A673 (cell line): ENCODE data around the gene APLP2. TPM values are rescaled to one million over a fixed set of nuclear protein-coding genes. Genes with fewer than 3 reads are reported as not detected.

Experiments
- BruUV-seq: library from RNA; stranded (reverse); fragments of 400-500 nt; replicated peaks from 2 replicates; lab custom pipeline; 2021; lab: Mats Ljungman, UMichigan
- CTCF ChIA-PET: fragments of 300-600 bp; sonication (Branson Sonifier 250); formaldehyde crosslinking; loops from one replicate; lab custom pipeline; 2022; ENCODE audit warnings: antibody characterized with exemption; lab: Charles Lee
- POLR2A ChIA-PET: fragments of 300-600 bp; sonication (Branson Sonifier 250); formaldehyde crosslinking; loops from one replicate; lab custom pipeline; 2022; ENCODE audit warnings: antibody characterized with exemption; ENCODE audit not compliant: low non-redundant PET; lab: Charles Lee
- DNase-seq: peaks from one replicate; pipeline ENCODE4 v3.0.0-alpha.2; 2015; ENCODE audit warnings: low spot score
- H3K27ac ChIP-seq: fragments of 200-600 bp; sonication (generic); 2 replicates; pipeline ENCODE4 v1.5.1; 2016; ENCODE audit warnings: mixed run types, low read depth, mild to moderate bottlenecking, mixed read lengths, antibody characterized with exemption, low read length; ENCODE audit not compliant: poor library complexity, severe bottlenecking
- H3K27me3 ChIP-seq: fragments of 200-600 bp; sonication (generic); replicated peaks from 2 replicates; pipeline ENCODE4 v1.6.1; 2017; ENCODE audit warnings: mixed run types, low read depth, mild to moderate bottlenecking, mixed read lengths, antibody characterized with exemption, low read length; ENCODE audit not compliant: insufficient read depth, poor library complexity
- H3K36me3 ChIP-seq: fragments of 200-600 bp; sonication (generic); 2 replicates; pipeline ENCODE4 v1.6.1; 2016; ENCODE audit warnings: mixed run types, mild to moderate bottlenecking, mixed read lengths, antibody characterized with exemption, low read length; ENCODE audit not compliant: insufficient read depth, poor library complexity, severe bottlenecking
- H3K4me1 ChIP-seq: fragments of 200-600 bp; sonication (generic); 2 replicates; pipeline ENCODE4 v1.6.1; 2017; ENCODE audit warnings: mixed run types, mild to moderate bottlenecking, mixed read lengths, antibody characterized with exemption, low read length; ENCODE audit not compliant: insufficient read depth, poor library complexity, severe bottlenecking
- H3K4me3 ChIP-seq: fragments of 200-600 bp; sonication (generic); 2 replicates; pipeline ENCODE4 v1.5.1; 2016; ENCODE audit warnings: low read depth, mixed run types, mild to moderate bottlenecking, mixed read lengths, low read length; ENCODE audit not compliant: poor library complexity, severe bottlenecking
- H3K9me3 ChIP-seq: fragments of 200-600 bp; sonication (generic); 2 replicates; pipeline ENCODE4 v1.6.1; 2016; ENCODE audit warnings: mixed run types, low read depth, mild to moderate bottlenecking, mixed read lengths, antibody characterized with exemption, low read length; ENCODE audit not compliant: poor library complexity, severe bottlenecking
- EZH2 ChIP-seq: fragments of 200-600 bp; sonication (generic); IDR thresholded peaks from 2 replicates; pipeline ENCODE4 v1.6.1; 2017; ENCODE audit warnings: borderline replicate concordance, low read depth, mild to moderate bottlenecking, mixed read lengths, antibody characterized with exemption, low read length; ENCODE audit not compliant: poor library complexity, severe bottlenecking
- intact Hi-C: fragments of 100-400 bp; cut with micrococcal nuclease; formaldehyde crosslinking; loops from one replicate; pipeline ENCODE4 v1.10.0; 2022; ENCODE audit not compliant: unreplicated experiment
- total RNA-seq: library from RNA; stranded (reverse); gene quantifications from 2 replicates; pipeline ENCODE4 v1.2.3, GENCODE V29; 2021
- TF ChIP-seq, protein P1 (sequence below): fragments of 300-800, 200-600 bp; sonication (generic); conservative IDR thresholded peaks from 2 replicates; pipeline ENCODE4 v1.5.1; 2017; ENCODE audit warnings: low read depth, mild to moderate bottlenecking, antibody characterized with exemption, low read length, moderate library complexity, mixed read lengths

APLP2 gene
- total RNA-seq, 1 experiment from 2014 or later = 175 TPM

DNA sequence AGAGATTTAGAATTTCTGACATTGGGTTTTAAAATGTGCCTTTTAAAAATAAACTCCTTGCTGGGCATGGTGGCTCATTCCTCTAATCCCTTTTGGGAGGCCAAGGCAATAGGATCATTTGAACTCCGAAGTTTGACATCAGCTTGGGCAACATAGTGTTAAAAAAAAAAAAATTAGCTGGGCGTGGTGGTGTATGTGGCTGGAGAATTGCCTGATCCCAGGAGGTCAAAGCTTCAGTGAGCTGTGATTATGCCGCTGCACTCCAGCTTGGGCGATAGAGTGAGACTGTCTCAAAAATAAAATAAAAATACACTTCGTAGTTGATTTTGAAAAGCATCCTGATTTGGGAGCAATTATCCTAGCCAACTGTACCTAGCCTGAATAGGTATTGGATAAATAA, 3.4 kb upstream of the APLP2 start:
- H3K27ac ChIP-seq = no peak overlapping the region
- no peak for TF ChIP-seq EZH2
- TF ChIP-seq, protein P1, sequence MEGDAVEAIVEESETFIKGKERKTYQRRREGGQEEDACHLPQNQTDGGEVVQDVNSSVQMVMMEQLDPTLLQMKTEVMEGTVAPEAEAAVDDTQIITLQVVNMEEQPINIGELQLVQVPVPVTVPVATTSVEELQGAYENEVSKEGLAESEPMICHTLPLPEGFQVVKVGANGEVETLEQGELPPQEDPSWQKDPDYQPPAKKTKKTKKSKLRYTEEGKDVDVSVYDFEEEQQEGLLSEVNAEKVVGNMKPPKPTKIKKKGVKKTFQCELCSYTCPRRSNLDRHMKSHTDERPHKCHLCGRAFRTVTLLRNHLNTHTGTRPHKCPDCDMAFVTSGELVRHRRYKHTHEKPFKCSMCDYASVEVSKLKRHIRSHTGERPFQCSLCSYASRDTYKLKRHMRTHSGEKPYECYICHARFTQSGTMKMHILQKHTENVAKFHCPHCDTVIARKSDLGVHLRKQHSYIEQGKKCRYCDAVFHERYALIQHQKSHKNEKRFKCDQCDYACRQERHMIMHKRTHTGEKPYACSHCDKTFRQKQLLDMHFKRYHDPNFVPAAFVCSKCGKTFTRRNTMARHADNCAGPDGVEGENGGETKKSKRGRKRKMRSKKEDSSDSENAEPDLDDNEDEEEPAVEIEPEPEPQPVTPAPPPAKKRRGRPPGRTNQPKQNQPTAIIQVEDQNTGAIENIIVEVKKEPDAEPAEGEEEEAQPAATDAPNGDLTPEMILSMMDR = no peak
- ChIA-PET POLR2A (no interaction called here), CTCF (no interaction called here)
- H3K36me3 ChIP-seq = no peaks in the 10 kb centered on the region
- no peak for DNase-seq
- H3K4me1 ChIP-seq = peaks cover 6% of the 10 kb centered on the region
- no peaks in the 10 kb centered on the region for H3K9me3 ChIP-seq
- BruUV-seq = no TSS peak
- no peaks in the 10 kb centered on the region for H3K27me3 ChIP-seq
- intact Hi-C loops = no loop called here
- H3K4me3 ChIP-seq = no peak overlapping the region

GRCh38 chr11:130068546-130068985, 1.1 kb upstream of the APLP2 start:
- Histone ChIP-seq H3K4me1 (peaks cover 15% of the 10 kb centered on the region), H3K9me3 (no peaks in the 10 kb centered on the region), H3K27me3 (no peaks in the 10 kb centered on the region), H3K4me3 (peak overlapping the region; percentile 91), H3K36me3 (no peaks in the 10 kb centered on the region), H3K27ac (peak overlapping the region; percentile 78)
- TF ChIP-seq EZH2 = no peak
- TF ChIP-seq, protein P1 = no peak
- intact Hi-C loops = no loop called here
- no TSS peak for BruUV-seq
- POLR2A ChIA-PET = no interaction called here
- CTCF ChIA-PET = no interaction called here
- DNase-seq = no peak

- ChIA-PET POLR2A (no interaction called here), CTCF (no interaction called here)
- Histone ChIP-seq H3K9me3 (no peaks in the 10 kb centered on the region), H3K4me3 (peak overlapping the region; percentile 91), H3K27me3 (no peaks in the 10 kb centered on the region), H3K36me3 (no peaks in the 10 kb centered on the region), H3K4me1 (peaks cover 15% of the 10 kb centered on the region), H3K27ac (peak overlapping the region; percentile 78)
- intact Hi-C loops = no loop called here
- TF ChIP-seq, protein P1 = no peak
- no peak for TF ChIP-seq EZH2
- DNase-seq = peak; percentile 90
- no TSS peak for BruUV-seq
Measured at GRCh38 chr11:130068986-130069658, 572 bp upstream of the APLP2 start.
